NCI-H1436 (cell line): ENCODE results near the gene CCR5AS.
"Not testable (repeated sequence)": the region's sequence is repeated elsewhere in the genome, so short reads cannot be mapped to it uniquely, and the experiment has no call there.

Experiments used
- DNase-seq: peaks from one replicate; lab custom pipeline; 2025; lab: John Stamatoyannopoulos, UW

CCR5AS gene

GRCh38 chr3:46406788-46407611 is at the start of gene CCR5AS, which contains the start of gene CCRL2:
Gene CCR5AS (minus strand): TSS chr3:46407066.
Gene CCRL2 (plus strand): TSS chr3:46407259. CDS start chr3:46408080, 821 bp downstream.
- DNase-seq: no peak

- DNase-seq: no peak
Observed at GRCh38 chr3:46456118-46456517, 49.3 kb upstream of the CCR5AS start.

- no peak for DNase-seq
Observed at GRCh38 chr3:46455231-46456115, 48.6 kb upstream of the CCR5AS start.

- DNase-seq: no peak
Observed at GRCh38 chr3:46454606-46455005, 47.7 kb upstream of the CCR5AS start.

- DNase-seq: no peak
Observed at GRCh38 chr3:46454209-46454595, 47.3 kb upstream of the CCR5AS start.

GRCh38 chr3:46453526-46454208 is 46.8 kb upstream of the CCR5AS start:
- DNase-seq: no peak

GRCh38 chr3:46449755-46450552 is 43.1 kb upstream of the CCR5AS start:
- no peak for DNase-seq

- DNase-seq: no peak
Observed at GRCh38 chr3:46448721-46449120, 41.9 kb upstream of the CCR5AS start.

- DNase-seq: no peak
Observed at GRCh38 chr3:46447228-46447985, 40.5 kb upstream of the CCR5AS start.

- no peak for DNase-seq
Observed at GRCh38 chr3:46442576-46443530, 36.0 kb upstream of the CCR5AS start.

- DNase-seq: no peak
Observed at GRCh38 chr3:46440531-46441294, 33.8 kb upstream of the CCR5AS start.

- DNase-seq: no peak
Observed at GRCh38 chr3:46438831-46439230, 32.0 kb upstream of the CCR5AS start.

GRCh38 chr3:46435081-46435726 is 28.3 kb upstream of the CCR5AS start:
- DNase-seq: no peak

GRCh38 chr3:46433841-46434240 is 27.0 kb upstream of the CCR5AS start:
- no peak for DNase-seq

GRCh38 chr3:46433118-46433517 is 26.3 kb upstream of the CCR5AS start:
- DNase-seq: not testable (repeated sequence)

- not testable (repeated sequence) for DNase-seq
Observed at GRCh38 chr3:46431905-46432304, 25.0 kb upstream of the CCR5AS start.

GRCh38 chr3:46430879-46431278 is 24.0 kb upstream of the CCR5AS start:
- not testable (repeated sequence) for DNase-seq

GRCh38 chr3:46429671-46430070 is 22.8 kb upstream of the CCR5AS start:
- no peak for DNase-seq
